Lung (tissue), 12 donors: ENCODE results near the gene THUMPD3. TPM values are rescaled to one million over a fixed set of nuclear protein-coding genes. Genes with fewer than 3 reads are reported as not detected.

Experiments used
- ATAC-seq: fragments of 200-7000 bp; cut with Tn5 transposase; one replicate; pipeline ENCODE4 v1.9.1; 2020; ENCODE audit warnings: moderate number of reproducible peaks; ENCODE audit not compliant: insufficient read depth, low FRiP score
- DNase-seq, 3 donors: peaks; one replicate each; pipeline ENCODE4 v3.0.0-alpha.2; 2013 to 2017
- H3K27ac ChIP-seq, 2 donors: one replicate each; pipeline ENCODE4 v1.5.1; 2013; ENCODE audit warnings: mild to moderate bottlenecking in 2 of 2, moderate library complexity in 2 of 2, control low read depth in 1 of 2, inconsistent platforms in 1 of 2, low read depth in 1 of 2, low read length in 1 of 2
- H3K27me3 ChIP-seq, 3 donors: one replicate each; pipeline ENCODE4 v1.5.1; 2013; ENCODE audit warnings: low read length in 2 of 3; ENCODE audit not compliant: control insufficient read depth in 3 of 3, insufficient read depth in 3 of 3
- H3K36me3 ChIP-seq, 4 donors: one replicate each; pipeline ENCODE4 v1.5.1; 2013; ENCODE audit warnings: low read length in 4 of 4, mild to moderate bottlenecking in 1 of 4, moderate library complexity in 1 of 4; ENCODE audit not compliant: control insufficient read depth in 4 of 4, insufficient read depth in 4 of 4
- H3K4me1 ChIP-seq, 5 donors: one replicate each; pipeline ENCODE4 v1.5.1; 2013; ENCODE audit warnings: low read length in 5 of 5, mild to moderate bottlenecking in 2 of 5, moderate library complexity in 1 of 5; ENCODE audit not compliant: control insufficient read depth in 5 of 5, insufficient read depth in 5 of 5
- H3K4me3 ChIP-seq: one replicate; pipeline ENCODE4 v1.5.1; 2013; ENCODE audit warnings: mild to moderate bottlenecking, control low read depth, moderate library complexity
- H3K9ac ChIP-seq, 2 donors: one replicate each; pipeline ENCODE4 v1.5.1; 2013; ENCODE audit warnings: low read length in 2 of 2, control low read depth in 1 of 2; ENCODE audit not compliant: insufficient read depth in 1 of 2
- H3K9me3 ChIP-seq, 4 donors: one replicate each; pipeline ENCODE4 v1.5.1; 2013; ENCODE audit warnings: low read length in 3 of 4, mild to moderate bottlenecking in 1 of 4, moderate library complexity in 1 of 4; ENCODE audit not compliant: control insufficient read depth in 4 of 4, insufficient read depth in 3 of 4
- CTCF ChIP-seq: IDR thresholded peaks from 2 replicates; pipeline ENCODE4 v1.5.1; 2012; ENCODE audit warnings: mild to moderate bottlenecking; ENCODE audit errors: control extremely low read depth, extremely low read depth
- WGBS, 2 donors: extraction: QIAGEN DNeasy Blood & Tissue Kit; methylation state at CpG; one replicate each; pipeline ENCODE4 v1.1.7; 2013; 5-methylcytosine and 5-hydroxymethylcytosine counted together
- polyA plus RNA-seq, 2 donors: library from polyadenylated mRNA; stranded (reverse); fragments of 200-250 nt; gene quantifications; one replicate each; pipeline ENCODE4 v1.2.1, GENCODE V29; 2013
- total RNA-seq, 2 donors: library from RNA; depleted of rRNA in 1 of 2; stranded (reverse); fragments of >200 nt in 1 of 2; gene quantifications; one replicate each; pipeline ENCODE4 v1.2.1, GENCODE V29; 2014 to 2021
- donor health status: control.
- donor health status: control.
- donor health status: Bipolar disorder and iron deficiency.
- donor health status: healthy.
- donor health status: DM: yes; HTN: yes; CAD: no.

Gene THUMPD3
- total and polyA plus RNA-seq, 4 donors: 28.6 to 37.2 (median 31.8) TPM

- ATAC-seq (no peak), DNase-seq (no peak)
- Histone ChIP-seq H3K4me3 (no peak overlapping the region), H3K9ac (no peak overlapping the region), H3K27me3 (no peaks in the 10 kb centered on the region), H3K27ac (no peak overlapping the region), H3K36me3 (peaks cover 6 to 11% (median 7%) of the 10 kb centered on the region in 4 donors), H3K4me1 (peaks cover 0 to 13% (median 0%) of the 10 kb centered on the region in 5 donors), H3K9me3 (no peaks in the 10 kb centered on the region)
- no peak for TF ChIP-seq CTCF
- WGBS, 2 donors: 67 to 75% methylated on average over 5 of the region's 5 CpGs
Measured at GRCh38 chr3:9361691-9362388, 1.0 kb upstream of the THUMPD3 start.

DNA sequence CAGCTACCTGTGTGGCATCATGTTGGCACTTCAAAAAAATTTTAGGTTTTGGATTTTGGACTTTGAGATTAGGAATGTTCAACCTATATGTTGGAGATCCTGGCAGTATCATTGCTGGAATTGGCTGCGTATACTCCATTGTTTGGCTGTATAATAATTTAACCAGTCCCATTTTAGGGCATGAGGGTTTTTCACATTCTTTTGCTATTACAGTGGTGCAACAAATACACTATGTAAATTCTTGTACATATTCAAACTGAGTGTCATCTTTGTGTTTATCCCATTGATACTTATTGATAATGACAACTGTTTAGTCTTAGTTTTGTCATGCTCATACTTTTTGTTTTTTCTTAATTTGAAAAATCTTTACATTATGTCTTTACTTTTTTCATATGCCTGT, 6.7 kb downstream of the THUMPD3 start:
- WGBS, 2 donors: 96 to 97% methylated on average over 1 of the region's 1 CpG
- no peak overlapping the region for H3K27ac ChIP-seq

GRCh38 chr3:9373465-9373864, 10.6 kb downstream of the THUMPD3 start:
- Histone ChIP-seq H3K4me3 (no peak overlapping the region), H3K4me1 (peaks cover 0 to 2% (median 0%) of the 10 kb centered on the region in 5 donors), H3K9ac (no peak overlapping the region), H3K27ac (no peak overlapping the region), H3K36me3 (peaks cover 13 to 48% (median 34%) of the 10 kb centered on the region in 4 donors), H3K9me3 (no peaks in the 10 kb centered on the region), H3K27me3 (no peaks in the 10 kb centered on the region)
- no peak for TF ChIP-seq CTCF
- DNase-seq (no peak), ATAC-seq (no peak)
- 63 to 79% methylated on average over 3 of the region's 3 CpGs for WGBS, 2 donors

More for the DNA sequence above, 6.7 kb downstream of the THUMPD3 start:
- peaks cover 20 to 48% (median 29%) of the 10 kb centered on the region in 4 donors for H3K36me3 ChIP-seq
- no peak overlapping the region for H3K4me3 ChIP-seq
- DNase-seq: no peak
- no peak for ATAC-seq
- H3K4me1 ChIP-seq: peaks cover 0 to 7% (median 0%) of the 10 kb centered on the region in 5 donors
- H3K27me3 ChIP-seq: no peaks in the 10 kb centered on the region
- no peak overlapping the region for H3K9ac ChIP-seq
- no peak for TF ChIP-seq CTCF
- no peaks in the 10 kb centered on the region for H3K9me3 ChIP-seq
